Stimulated activated CD8-positive, alpha-beta memory T cell treated with anti-CD3 and anti-CD28 coated beads, Interleukin-12 subunit alpha, Interleukin-12 subunit beta, amount 100 ng/mL, for 1 hour (primary cell): ENCODE measurements around the gene PTMS.
"Not testable (repeated sequence)": the region's sequence is repeated elsewhere in the genome, so short reads cannot be mapped to it uniquely, and the experiment has no call there.

Source experiments
- DNase-seq: peaks from one replicate; pipeline ENCODE4 v3.0.0-alpha.2; 2020; ENCODE audit warnings: low read depth

Gene PTMS, protein sequence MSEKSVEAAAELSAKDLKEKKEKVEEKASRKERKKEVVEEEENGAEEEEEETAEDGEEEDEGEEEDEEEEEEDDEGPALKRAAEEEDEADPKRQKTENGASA

DNA sequence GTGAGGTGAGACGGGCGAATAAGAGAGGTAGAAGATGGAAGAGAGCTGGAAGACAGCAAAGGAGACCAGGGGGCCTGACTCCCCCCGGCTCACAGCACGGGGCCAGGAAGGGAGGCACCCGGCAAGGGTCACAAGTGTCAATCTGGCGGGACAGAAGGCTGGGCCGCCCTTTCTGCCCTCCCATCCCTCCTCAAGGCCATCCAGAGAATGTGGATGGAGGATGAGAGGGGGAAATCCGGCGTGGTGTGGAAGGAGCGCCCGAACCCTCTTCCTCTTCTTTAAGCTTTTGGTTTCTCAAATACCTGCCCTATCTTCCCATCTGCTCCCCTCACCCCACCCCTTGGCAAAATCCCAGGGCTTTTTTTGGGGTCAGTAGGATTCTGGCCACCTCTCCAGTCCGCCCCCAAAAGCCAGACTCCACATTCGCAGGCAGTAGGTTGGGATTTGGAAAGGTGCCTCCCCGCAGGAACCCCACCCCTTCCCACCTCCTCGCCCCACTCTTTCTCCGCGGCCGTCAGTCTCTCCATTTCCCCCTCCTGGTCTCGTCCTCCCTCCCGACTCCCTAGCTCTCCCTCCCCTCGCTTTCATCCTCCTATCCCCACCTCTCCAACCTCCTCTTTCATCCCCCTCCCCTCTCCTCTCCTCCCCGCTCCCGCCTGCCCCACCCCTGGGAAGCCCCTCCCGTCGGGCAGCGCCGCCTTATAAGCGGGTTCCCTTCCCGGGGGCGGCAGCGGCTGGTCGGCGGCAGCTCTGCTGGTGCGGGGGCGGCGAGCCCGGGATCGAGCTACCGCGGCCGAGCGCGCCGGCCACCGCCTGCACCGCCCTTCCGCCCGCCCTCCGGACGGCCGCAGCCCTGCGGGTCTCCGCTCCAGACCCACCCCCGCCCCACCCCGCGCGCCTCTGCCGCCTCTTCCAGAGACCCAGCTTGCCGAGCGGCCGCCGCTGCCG is at the start of gene PTMS:
Gene PTMS, plus strand, starts transcription at position 730 of the 948 bp plus-strand sequence. CDS start 343 bp downstream, outside the sequence.
- no peak for DNase-seq

DNA sequence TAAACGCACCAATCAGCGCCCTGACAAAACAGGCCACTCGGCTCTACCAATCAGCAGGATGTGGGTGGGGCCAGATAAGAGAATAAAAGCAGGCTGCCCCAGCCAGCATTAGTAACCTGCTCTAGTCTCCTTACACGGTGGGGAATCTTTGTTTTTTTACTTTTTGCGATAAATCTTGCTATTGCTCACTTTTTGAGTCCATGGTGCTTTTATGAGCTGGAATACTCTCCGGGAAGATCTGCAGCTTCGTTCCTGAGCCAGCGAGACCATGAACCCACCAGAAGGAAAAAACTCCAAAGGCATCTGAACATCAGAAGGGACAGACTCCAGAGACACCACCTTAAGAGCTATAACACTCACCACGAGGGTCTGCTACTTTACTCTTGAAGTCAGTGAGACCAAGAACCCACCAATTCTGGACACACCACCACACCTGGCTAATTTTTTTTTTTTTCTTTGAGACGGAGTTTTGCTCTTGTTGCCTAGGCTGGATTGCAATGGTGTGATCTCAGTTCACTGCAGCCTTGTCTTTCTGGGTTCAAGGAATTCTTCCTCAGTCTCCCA is 49.2 kb upstream of the PTMS start:
- no peak for DNase-seq

DNA sequence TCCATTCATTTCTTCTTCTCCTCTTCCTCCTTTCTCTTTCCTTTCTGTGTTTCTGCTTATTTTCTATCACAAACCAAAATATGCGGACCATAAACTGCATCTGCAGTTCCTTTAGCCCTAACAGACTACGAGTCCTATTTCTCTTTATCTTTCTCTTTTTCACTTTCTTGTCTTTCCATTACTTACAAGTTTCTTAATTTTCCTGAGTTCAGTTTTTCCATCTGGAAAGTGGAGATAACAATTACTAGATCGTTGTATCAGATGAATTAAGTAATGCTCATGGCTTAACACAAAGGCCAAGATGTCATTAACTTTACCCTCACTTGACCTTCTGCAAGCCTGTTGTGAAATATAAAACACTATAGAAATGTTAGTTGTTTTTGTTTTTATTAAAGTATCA is 43.3 kb upstream of the PTMS start:
- DNase-seq = no peak

DNA sequence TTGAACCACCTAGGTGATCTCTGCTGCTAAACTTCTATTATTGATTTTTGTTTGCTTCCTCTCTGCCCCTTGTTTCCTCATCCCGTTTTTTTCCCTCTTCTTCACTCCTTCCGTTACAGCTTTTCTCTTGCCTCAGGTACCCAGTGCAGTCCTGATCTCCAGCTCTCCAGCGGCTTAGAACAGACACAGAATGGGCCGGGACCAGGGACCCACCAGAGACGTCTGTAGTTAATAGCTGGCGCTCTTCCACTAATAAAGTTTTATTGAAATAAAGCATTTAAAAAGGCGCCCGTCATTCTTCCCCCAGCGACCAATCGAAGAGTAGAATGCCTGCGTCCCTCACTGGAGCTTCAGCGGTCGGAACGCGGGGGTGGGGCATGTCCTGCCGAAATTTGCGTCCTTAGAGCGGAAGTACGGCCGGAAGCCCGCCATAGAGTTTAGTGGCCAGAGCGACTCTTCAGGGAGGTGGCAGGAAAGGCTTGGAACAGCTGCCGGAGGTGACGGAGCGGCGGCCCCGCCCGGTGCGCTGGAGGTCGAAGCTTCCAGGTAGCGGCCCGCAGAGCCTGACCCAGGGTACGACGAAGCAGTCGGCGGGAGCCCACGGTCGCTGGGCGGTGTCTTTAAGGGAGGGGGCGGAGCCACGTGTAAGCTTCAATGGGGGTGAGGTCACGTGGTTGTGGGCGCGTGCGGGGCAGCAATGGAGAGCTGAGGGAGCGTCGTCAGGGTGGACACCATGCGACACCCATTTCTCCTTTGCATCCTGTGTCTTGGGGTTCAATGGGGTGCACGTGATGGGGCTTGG is 42.4 kb upstream of the PTMS start, which contains the start of gene COPS7A:
Gene COPS7A, plus strand, starts transcription at position 440 of the 802 bp plus-strand sequence. CDS start 611 bp downstream, outside the sequence.
- peak; percentile 92 for DNase-seq

DNA sequence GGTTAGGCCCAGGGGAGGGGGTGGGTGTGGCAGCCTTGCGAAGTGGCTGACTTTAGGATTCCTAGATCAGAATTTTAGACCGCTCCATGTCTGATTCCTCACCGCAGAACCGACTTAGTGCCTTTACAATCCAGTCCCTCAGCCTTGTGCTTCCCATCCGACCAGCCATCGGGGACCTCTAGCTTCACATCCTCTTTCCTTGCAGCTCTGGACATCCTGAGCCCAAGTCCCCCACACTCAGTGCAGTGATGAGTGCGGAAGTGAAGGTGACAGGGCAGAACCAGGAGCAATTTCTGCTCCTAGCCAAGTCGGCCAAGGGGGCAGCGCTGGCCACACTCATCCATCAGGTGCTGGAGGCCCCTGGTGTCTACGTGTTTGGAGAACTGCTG is 41.8 kb upstream of the PTMS start:
- no peak for DNase-seq

DNA sequence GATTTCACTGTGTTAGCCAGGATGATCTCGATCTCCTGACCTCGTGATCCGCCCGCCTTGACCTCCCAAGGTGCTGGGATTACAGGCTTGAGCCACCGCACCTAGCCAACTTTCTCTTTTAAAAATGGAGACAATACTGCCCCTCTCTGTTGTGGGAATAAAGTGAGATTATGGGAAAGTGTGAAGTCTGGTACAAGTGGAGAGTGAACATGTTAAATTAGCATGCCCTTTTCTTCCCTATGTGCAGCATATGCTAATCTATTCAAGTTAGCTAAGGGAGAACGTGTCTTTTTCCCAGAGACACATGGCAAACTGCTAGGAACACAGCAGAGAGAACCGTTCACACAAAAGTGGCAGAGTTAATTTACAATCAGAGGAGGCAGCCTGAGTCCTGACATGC is 40.8 kb upstream of the PTMS start:
- DNase-seq = no peak

DNA sequence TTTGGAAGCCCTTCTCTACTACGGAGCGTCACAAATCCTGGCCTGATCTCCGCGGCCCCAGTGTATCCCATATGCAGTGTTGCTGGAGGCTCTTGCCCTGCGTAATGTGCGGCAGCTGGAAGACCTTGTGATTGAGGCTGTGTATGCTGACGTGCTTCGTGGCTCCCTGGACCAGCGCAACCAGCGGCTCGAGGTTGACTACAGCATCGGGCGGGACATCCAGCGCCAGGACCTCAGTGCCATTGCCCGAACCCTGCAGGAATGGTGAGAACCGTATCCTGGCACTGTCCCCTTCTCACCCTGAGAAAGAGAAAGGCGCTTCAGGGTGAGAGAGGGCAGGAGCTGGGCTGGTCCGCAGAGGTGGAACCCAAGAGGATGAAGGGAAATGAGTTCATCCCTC is 37.0 kb upstream of the PTMS start:
- DNase-seq = no peak

DNA sequence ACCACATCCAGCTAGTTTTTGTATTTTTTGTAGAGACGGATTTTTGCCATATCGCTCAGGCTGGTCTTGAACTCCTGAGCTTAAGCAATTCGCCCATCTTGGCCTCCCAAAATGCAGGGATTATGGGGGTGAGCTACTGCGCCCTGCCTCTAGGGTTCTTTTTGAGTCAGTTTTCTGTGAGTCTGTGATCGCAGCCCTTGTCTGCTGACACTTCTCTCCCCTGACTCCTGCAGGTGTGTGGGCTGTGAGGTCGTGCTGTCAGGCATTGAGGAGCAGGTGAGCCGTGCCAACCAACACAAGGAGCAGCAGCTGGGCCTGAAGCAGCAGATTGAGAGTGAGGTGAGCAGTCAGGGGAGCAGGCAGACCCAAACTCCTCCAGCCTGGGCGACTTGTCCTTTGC is 36.0 kb upstream of the PTMS start:
- DNase-seq = no peak

DNA sequence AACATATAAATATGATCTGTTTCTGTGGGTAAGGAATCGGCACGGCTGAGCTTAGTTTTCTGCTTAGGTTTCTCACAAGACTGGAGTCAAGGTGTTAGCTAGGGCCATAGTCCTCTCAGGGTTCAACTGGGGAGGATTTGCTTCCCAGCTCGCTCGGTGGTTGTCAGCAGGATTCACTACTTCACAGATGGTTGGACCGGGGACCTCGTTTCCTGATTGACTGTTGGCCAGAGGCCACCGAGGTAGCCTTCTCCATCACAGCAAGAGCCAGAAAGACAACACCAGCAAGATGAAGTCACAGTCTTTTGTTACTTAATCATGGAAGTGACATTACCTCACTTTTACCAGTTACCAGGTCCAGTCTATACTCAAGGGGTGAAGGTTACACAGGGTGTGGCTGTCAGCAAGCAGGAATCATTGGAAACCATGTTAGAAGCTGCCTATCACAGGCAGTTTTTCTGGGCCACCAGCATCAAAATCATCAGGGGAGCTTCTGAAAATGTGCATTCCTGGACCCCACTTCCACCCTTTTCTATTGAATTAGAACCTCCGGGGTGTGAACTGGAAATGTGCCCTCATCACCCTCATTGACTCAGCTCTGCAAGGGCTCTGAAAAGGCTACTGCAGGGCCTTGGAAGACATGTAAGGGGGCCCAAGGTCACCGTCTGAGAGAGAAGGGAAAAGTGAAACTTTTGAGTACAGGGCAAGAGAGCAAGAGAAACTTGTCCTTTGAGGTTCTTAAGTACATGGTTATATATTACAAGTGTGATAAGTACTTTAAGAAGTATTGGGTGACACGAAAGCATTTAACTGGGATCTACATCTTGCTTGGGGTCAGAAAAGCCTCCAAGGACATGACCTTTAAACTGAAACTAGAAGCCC is 31.4 kb upstream of the PTMS start:
- DNase-seq = no peak

DNA sequence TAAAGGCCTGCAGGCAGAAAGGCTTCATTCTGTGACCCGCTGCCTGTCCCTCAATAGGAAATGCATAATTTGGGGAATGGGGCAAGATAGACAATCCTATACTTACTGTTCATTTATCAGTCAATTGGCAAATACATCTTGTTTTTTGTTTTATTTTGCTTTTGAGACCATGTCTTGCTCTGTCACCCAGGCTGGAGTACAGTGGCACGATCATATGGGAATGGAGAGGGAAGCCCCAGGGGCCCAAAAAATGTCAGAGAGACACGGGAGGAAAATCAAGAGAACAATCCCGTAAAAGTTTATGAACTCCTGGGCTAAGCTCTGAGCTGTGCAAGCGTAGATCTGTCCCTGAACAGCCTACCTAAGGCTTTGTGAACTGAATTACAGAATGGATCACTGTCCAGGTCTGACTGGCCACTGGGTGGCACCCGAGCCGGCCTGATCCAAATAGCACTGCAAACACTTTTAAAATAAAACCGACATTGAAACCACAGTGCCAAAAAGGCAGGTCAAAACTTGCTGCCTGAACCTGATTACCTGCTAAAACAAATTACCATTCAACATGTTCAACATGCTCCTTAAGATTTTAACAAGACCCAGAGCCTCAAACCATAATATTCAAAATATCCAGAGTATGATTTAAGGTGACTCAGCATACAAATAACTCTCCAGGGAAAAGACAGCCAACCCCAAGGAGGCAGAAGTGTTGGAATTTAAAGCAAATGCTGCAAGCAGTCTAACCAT is 30.5 kb upstream of the PTMS start:
- DNase-seq = no peak

DNA sequence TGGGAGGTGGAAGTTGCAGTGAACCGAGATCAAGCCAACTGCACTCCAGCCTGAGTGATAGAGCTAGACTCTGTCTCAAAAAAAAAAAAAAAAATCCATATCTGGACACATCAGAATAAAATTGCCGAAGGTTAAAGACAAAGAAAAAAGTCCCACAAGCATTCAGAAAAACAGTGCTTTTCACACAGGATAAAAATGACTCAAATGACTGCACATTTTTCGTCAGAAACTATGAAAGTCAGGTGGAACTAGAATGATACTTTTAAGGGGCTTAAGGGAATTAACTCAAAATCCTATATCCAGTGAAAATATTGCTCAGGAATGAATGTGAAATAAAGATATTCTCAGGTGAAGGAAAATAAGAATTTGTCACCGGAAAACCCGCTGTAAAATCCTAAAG is 29.4 kb upstream of the PTMS start:
- no peak for DNase-seq

DNA sequence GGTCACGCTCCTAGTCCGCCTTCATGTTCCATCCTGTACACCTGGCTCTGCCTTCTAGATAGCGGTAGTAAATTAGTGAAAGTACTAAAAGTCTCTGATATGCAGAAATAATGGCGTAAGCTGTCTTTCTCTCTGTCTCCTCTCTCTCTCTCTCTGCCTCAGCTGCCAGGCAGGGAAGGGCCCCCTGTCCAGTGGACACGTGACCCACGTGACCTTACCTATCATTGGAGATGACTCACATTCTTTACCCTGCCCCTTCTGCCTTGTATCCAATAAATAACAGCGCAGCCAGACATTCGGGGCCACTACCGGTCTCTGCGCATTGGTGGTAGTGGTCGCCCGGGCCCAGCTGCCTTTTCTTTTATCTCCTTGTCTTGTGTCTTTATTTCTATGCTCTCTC is 24.1 kb upstream of the PTMS start:
- DNase-seq = not testable (repeated sequence)

DNA sequence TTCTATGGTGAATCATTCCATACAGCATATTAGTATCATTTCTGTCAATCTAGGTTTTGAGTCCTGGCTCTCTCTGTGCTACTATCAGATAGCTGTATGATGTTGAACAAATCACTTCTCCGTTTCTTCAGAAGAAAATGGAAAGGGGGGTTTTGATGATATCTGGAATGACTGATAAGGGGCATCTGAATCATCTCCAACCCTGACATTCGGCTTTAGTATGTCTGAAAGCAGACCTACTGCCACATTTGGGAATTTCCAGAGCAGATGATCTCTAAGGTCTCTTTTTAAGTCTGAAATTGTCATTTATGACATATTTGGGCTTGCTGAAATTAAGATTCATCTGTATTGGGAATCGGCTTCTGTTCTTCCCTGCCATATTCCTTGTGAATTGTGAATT is 23.3 kb upstream of the PTMS start:
- DNase-seq = no peak

DNA sequence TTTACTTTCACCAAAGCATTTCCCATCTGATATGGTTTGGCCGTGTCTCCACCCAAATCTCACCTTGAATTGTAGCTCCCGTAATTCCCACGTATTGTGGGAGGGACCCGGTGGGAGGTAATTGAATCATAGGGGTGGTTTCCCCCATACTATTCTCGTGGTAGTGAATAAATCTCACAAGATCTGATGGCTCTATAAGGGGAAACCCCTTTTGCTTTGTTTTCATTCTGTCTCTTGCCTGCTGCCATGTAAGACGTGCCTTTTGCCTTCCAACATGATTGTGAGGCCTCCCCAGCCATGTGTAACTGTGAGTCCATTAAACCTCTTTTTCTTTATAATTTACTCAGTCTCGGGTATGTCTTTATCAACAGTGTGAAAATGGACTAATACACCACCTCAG is 22.9 kb upstream of the PTMS start:
- not testable (repeated sequence) for DNase-seq

DNA sequence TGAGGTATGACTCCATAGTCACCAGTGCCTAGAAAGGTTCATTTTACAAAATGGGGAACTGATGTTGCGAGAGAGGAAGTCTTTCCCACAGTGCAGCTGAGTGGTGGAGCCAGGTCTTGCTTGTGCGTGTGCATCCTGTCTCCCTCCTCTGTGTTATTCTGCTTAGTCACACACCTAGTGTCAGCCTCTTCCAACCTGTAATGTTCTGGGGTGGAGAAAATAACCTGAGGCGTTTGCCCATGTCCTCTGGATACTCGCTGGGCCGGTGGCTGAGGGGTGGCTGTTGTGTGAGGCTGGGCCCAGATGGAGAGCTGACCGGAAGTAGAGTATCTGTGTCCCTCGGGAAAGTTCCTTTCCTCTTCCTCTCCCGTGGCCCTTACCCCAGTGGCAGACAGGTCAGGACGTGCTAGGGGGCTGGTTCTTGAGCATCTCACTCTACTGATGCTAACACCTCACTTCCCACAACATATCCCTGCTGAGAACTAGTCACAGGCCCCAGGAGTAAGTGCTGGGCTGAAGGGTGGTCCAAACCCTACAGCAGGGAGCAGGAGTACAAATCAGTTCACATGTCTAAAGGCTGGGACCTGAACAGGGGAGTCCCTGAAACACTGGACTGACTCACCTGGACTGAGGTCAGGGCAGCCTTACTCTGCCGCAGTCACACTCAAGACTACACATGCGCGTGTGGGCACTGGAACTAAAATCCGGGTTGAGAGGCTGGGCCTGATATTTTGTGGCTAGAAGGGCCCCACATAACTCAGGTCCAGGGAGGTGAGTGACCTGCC is 20.2 kb upstream of the PTMS start:
- no peak for DNase-seq

DNA sequence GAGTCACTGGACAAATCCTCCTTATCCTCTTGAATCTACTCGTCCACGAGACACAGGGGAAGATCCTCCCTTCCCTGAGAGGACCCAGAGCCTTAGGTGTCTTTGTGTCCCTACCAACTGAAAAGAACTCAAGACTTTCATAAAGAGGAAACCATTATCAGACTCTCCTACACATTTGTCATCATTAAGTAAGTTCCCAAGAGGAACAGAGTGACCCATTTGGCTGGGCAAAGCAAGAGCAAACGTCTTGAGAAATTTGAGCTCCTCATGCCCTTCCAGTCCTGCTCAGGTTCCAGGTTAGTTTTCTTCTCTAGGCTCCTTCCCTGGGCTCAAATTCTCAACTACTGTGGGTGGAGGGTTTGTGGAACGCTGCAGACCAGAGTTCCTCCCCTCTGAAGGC is 18.9 kb upstream of the PTMS start:
- DNase-seq = no peak

DNA sequence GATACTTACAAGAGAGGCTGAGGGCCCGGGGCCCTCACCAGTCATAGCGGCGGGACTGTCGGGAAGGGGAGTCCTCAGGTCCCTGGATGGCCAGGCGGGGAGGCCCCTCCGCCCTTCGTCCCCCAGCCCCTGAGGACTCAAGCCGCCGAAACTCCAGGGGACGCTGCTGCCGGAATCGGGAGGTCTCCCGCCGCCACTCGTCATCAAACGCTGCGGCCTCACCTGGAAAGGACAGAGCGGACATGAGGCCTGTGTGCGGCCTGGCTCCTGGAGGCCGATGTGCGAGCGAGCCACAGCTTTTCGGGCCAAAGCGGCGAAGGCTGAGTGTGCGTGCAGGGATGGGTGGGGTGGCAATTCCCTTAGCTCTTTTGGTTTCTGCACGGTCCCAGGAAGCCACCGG is 17.4 kb upstream of the PTMS start:
- no peak for DNase-seq

DNA sequence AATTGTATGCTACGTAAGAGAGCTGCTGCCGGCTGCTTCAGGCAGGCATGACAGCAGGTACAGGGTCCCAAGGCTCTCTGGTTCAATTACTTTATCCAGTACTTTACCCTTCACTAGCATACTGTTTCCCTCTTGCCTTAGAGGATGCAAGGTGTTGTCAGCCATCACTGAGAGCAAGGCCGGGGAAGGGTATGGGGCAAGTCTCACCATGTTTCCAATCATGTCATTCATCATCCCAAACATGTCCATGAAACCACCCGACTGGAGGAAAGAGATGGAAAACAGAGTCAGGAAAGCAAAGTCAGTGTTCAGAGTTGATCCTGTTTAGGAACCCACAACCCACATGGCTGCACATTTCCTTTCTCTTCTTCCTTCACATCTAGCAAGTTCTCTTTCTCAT is 15.7 kb upstream of the PTMS start:
- no peak for DNase-seq

DNA sequence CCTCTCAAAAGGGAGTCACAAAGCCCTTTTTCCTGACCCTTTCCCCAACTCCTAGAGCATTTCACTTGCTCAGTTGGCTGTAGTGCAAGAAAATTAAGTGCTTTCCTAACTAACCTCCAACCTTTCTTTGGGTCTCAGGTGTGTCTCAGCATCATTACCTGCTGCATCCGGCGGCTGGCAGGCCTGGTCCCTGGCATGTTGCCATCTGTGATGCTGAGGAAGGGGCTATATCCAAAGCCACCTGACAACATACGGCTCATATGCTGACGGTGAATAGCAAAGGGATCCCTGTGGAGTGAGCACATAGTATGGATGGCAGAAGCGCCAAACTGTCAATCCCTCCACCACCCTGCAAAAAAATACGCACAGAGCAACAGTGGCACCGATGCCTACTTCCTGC is 14.4 kb upstream of the PTMS start:
- DNase-seq = no peak
